ENCODE measurements around the gene TDRD6.

DNA sequence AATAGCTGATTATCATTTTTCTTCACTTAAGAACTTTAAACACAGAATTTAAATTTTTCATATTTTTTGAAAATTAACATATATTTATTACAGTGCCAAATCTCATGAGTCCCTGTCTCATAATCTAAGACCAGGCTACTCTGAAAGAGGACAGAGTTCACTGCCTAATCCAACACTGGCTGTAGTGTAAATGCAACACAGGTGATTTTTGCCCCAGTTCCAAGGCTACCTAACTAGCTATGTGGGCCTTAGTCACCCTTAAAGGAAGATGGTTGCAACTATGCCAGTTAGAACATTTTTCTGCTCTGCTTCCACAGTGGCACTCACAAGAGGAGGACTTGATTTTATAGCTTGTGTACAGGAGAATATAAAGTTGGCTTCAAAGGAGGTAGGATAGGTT is 30.0 kb upstream of the TDRD6 start:
- TF ChIP-seq, protein P1, sequence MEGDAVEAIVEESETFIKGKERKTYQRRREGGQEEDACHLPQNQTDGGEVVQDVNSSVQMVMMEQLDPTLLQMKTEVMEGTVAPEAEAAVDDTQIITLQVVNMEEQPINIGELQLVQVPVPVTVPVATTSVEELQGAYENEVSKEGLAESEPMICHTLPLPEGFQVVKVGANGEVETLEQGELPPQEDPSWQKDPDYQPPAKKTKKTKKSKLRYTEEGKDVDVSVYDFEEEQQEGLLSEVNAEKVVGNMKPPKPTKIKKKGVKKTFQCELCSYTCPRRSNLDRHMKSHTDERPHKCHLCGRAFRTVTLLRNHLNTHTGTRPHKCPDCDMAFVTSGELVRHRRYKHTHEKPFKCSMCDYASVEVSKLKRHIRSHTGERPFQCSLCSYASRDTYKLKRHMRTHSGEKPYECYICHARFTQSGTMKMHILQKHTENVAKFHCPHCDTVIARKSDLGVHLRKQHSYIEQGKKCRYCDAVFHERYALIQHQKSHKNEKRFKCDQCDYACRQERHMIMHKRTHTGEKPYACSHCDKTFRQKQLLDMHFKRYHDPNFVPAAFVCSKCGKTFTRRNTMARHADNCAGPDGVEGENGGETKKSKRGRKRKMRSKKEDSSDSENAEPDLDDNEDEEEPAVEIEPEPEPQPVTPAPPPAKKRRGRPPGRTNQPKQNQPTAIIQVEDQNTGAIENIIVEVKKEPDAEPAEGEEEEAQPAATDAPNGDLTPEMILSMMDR (IDR thresholded peaks at IDR 0.05) = no peak
- TF ChIP-seq ZFX (IDR thresholded peaks at IDR 0.05; ENCODE audit: borderline replicate concordance) = no peak
